ENCODE results near the gene MS4A4E. TPM values are rescaled to one million over a fixed set of nuclear protein-coding genes. Genes with fewer than 3 reads are reported as not detected.

Gene MS4A4E

Small RNA genes lying within 50 kb of the gene (small RNA-seq; reads per million reads assigned to genes)
- not detected for gene MIR6503
